RKO (cell line): ENCODE results near the gene HYLS1.

ENCODE experiments used
- DNase-seq: peaks from one replicate; pipeline ENCODE4 v3.0.0-alpha.2; 2016; ENCODE audit warnings: low spot score

The HYLS1 gene

GRCh38 chr11:125934473-125934872 is 47.0 kb downstream of the HYLS1 start:
- no peak for DNase-seq

DNA sequence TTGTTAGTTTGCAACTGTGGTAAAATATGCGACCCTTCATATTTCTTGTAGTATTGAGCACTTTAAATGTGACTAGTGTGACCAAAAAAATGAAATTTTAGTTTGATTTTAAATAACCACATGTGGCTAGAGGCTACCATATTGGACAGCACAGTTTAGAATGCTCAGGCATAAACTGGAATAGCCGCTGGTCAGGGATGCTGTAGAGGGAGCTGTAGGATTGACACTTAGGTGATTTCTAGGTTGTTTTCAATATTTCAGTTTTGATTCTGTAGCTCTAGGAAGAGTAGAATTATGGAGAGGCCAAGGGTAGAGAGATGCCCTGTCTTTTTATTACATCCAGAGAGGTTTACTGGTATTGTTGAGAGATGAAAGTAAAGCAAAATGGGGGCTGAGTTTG is 47.6 kb downstream of the HYLS1 start:
- no peak for DNase-seq

GRCh38 chr11:125935618-125936199 is 48.2 kb downstream of the HYLS1 start:
- no peak for DNase-seq

DNA sequence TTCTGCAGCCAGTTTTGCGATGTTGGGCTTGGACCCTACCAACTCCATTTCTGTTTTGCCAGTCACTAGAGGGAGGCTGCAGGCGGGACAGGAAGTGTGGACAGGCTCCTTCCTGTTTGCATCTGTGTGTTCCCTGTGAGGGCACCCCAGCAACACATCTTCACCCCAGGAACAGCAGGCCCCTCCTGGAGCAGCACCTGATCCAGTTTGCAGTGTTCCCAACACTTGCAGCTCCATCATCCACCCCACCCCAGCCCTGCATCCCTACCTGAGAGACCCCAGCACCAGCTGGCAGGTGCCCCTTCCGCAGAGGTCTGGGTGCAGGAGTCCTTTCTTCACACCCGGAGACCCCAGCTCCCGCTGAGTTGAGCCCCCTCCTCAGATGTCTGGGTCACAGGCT is 51.0 kb downstream of the HYLS1 start:
- no peak for DNase-seq

DNA sequence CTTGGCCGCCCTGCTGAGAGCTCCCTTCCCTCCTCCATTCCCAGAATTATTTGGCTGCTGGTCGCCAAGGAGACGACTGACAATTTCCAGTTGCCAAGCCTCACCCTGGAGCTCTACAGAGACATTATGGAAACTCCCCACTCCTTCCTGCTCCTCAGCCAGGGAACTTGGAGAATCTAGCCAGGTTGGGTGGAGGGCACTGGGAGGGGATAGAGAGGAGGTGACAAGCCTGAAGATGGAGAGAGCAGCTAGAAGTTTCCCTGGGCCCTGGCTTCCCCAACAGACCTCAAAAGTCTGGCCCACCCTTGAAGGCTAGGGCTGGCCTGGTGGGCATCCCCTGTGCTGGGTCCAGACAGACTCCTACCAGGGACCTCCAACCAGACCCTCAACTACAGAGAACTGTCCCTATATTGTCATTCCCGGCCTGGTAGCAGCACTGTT is 51.6 kb downstream of the HYLS1 start:
- DNase-seq: no peak

DNA sequence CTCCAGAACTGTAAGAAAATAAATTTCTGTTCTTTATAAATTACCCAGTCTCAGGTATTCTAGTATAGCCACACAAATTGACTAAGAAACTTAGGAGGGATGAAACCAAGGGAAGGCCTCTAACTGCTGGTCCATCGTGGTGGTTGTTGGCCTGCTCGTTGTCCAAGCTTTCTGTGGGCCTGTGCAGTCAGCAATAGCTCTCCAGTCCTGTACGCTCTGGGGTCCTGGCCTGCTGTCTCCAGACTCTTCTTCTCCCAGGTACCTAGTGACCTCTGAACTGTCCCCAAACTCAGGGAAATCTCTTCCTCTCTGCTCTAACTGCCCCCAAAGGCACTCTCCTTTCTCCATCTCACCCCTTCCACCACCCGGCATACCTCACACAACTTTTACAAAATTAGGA is 52.7 kb downstream of the HYLS1 start:
- DNase-seq: no peak

DNA sequence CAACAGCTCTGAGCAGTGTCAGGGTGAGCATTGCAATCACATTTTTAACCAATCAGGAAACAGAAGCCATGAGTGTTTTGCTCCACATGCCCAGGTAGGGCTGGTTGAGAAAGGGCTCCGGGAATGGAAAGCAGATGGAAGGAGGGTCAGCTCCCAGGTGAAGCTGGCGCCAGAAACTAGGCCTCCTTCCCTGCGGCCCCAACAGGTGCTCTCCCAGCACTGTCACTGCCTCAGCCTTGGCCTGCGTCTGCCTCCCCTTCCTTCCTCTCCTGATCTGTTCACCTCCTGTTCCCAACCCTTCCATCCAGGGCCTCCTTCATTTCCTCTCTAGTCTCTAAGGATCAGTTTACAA is 53.8 kb downstream of the HYLS1 start:
- no peak for DNase-seq

GRCh38 chr11:125941619-125942611 is 54.4 kb downstream of the HYLS1 start:
- no peak for DNase-seq

GRCh38 chr11:125942771-125943428 is 55.4 kb downstream of the HYLS1 start:
- DNase-seq: no peak

DNA sequence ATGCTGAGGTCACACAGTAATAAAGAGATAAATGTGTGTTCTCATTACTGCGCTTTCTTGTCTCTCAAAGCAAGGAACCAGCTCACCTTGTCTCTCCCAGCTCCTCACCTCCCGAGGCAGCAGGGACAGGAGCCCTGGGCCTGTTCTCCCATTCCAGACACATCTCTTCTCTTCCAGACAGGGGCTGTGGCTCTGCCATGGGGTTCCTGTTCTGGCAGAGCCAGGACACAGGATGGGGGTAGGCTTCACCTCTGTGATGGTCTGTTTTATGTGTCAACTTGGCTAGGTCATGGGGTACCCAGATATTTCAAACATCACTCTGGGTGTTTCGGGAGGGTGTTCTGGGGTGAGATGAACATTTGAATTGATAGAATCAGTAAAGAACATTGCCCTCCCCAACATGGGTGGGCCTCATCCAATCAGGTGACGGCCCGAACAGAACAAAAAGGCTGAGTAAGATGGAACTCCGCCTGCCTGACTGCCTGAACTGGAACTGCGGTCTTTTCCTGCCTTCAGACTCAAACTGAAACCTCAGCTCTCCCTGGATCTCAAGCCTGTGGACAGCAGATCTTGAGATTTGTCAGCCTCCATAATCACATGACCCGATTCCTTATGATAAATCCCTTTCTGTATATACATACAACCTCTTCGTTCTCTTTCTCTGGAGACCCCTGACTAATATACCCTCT is 56.3 kb downstream of the HYLS1 start:
- DNase-seq: no peak

GRCh38 chr11:125944350-125945010 is 57.0 kb downstream of the HYLS1 start:
- DNase-seq: no peak

DNA sequence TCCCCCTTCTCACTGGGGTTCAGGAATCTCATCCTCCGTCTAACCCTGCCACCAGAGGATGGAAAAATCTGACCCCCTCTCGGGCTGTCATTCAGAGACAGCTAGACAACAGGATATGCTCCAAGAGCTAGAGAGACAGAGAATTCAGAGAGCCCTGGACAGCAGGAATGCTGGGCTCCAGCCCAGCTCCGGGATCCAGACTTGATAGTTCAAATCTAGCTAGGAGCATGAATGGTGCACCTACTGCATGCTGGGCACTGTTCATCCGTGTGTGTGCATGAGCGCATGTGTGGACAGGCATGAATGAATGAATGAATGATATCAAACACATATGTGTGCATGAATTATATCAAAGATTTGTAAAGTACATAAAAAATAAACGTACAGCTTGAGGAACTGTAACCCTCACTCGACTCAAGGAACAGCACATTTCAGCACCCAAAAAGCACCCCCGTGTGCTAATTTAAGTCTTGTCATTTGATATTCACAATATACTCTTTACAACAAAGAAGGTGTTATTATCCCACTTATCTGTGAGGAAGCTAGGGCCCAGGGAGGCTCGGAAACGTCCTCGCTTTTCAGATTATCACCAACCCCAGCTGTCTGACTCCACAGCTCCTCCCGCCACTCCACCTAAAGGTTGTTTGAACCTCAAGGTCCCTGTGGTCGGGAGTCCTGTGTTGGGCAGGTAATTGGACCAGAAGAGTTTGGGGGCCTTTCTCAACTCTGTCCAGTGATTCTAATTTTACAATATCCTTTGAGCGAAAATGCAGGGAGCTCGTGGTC is 57.7 kb downstream of the HYLS1 start:
- DNase-seq: no peak

GRCh38 chr11:125945797-125946520 is 58.5 kb downstream of the HYLS1 start, which contains the start of gene VSIG10L2:
TSS of gene VSIG10L2 (plus strand) at chr11:125946044. CDS start at chr11:125946056, 12 bp downstream.
- DNase-seq: no peak

DNA sequence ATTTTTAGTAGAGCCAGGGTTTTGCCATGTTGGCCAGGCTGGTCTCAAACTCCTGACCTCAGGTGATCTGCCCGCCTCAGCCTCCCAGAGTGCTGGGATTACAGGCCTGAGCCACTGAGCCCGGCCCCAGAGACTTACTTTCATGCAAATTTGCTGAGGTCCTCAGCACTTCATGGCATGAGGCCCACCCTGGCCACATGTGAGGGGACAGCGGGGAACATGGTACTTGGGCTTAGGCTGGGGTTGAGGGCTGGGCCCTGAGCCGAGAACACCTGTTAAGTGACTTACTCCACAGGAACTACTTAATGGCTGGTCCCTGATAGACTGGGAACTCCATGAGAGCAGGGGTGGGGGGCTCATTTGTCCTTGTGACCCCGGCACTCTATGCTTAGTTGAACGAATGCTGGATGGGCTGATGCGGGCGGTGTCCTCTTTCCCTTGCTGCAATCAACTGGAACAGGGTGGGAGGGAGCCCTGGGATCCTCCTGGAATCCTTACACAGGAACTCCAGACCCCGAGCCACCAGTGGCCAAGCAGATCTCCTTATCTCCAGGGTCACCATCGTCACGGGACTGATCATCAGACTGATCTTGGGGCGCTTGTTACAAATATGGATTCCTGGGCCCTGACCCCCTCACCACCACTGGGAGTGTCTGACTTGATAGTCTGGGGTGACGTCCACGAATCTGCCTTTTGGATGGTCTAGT is 59.4 kb downstream of the HYLS1 start:
- no peak for DNase-seq

DNA sequence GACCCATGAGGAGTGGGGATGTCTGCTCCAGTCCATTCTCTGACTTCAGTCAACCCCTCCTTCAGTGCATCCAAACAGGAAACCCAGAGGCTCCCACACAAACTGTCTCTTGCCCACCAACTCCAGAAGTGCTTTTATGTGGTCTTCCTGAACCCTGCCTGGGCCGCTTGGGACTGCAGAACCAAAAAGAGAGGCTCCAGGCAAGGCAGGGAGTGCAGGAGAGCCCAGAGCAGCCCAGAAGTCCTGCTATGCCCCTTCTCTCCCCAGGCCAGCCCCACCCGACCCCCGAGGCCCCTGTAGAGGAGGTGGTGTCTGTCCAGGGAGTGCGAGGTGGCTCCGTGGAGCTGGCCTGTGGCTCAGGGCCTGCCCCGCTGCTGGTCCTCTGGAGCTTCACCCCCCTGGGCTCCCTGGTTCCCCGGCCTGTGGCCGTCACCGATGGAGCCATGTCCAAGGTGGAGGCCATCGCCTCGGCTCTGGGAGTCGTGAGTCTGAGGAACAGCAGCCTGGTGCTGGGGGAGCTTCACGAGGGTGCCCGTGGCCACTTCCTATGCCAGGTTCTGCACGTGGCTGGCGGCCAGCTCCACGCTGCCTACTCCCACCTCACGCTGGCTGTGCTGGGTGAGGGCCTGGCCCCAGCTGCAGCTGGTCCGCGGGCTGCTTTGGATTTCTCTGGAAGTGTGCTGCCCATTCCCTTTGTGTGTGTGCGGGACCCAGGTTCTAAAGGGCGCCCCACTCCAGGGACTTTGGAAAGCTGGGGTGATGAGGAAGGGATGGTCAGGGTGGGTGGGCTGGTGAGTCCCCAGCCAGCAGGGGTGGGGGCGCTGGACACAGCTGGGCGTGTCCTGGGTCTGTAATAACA is 60.2 kb downstream of the HYLS1 start:
- no peak for DNase-seq

DNA sequence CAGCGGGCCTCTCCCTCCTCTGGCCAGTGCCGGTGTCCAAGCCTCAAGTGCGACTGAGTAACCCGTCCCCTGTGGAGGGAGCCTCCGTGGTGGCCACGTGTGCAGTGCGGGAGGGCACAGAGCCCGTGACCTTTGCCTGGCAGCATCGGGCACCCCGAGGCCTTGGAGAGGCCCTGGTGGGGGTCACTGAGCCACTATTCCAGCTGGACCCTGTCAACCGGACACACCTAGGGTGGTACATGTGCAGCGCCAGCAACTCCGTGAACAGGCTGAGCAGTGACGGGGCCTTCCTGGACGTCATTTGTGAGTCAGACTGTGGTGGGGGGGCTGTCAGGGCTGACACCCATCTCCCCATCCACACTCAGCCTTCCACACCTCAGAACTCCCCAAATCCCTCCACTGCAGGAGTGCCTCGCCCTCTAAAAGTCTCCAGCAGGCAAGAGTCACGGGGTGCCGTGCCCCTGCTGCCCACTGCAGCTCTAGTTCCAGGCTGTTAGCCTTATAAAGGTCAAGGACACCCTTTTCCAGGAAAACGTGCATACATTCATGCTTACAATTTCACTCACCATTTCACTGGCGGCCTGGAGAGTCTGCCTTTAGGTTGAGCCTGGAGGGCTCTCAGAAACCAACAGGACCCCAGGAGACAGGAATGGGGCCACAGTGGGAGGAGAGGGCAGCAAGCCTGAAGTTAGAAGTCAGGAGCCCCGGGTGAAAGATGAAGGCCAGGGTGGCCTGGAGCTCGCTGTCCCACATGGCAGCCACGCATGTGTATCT is 61.0 kb downstream of the HYLS1 start:
- no peak for DNase-seq

DNA sequence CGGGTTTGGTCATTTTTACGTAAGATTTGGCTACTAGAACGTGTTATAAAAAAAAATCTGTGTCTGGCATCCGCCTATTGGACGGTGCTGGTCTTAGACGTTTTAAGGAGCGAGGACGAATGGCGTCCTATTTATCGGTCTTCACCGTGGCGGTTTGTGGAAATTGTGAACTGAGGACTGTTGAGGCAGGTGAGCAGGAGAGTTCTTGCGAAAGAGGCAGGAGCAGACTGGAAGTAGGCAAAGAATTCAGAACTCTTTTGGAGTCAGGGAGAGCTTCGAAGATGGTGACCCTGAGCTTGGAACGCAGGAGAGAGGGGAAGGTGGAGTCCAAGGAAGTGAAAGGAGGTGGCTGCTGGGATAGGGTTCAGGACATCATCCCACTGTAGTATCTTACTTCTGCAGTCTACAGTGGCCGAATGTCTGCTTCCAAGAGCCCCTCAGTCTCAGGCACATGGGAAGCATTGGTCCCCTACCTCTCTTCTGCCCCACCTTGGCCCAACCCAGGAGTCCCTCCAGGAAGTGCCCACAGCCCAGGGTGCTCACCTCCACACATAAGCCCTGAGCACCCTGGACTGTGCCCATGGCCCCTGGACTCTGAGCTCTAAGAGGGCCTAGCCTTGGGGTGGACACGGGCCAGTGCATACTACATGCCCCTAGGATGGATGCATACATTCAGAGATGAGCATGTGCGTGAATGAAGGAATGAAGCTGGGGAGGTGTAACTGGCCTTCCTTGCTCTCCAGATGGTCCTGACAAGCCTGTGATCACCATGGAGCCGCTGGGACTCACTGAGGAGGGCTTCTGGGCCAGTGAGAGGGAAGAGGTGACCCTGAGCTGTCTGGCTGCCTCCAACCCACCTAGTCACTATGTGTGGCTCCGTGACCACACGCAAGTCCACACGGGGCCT is 62.1 kb downstream of the HYLS1 start:
- DNase-seq: no peak
